ENCODE data around the gene SPATA21. TPM values are rescaled to one million over a fixed set of nuclear protein-coding genes. Genes with fewer than 3 reads are reported as not detected.

Gene SPATA21
- total and polyA plus RNA-seq, 8 donors, result 0.14 to 0.46 (median 0.25) TPM; not detected in 2

- peak overlapping the region in 1 of 2 donors; percentile 41 for H3K27ac ChIP-seq
- intact Hi-C loops (cut with DNase I), result no loop called here
- TF ChIP-seq, protein P1, sequence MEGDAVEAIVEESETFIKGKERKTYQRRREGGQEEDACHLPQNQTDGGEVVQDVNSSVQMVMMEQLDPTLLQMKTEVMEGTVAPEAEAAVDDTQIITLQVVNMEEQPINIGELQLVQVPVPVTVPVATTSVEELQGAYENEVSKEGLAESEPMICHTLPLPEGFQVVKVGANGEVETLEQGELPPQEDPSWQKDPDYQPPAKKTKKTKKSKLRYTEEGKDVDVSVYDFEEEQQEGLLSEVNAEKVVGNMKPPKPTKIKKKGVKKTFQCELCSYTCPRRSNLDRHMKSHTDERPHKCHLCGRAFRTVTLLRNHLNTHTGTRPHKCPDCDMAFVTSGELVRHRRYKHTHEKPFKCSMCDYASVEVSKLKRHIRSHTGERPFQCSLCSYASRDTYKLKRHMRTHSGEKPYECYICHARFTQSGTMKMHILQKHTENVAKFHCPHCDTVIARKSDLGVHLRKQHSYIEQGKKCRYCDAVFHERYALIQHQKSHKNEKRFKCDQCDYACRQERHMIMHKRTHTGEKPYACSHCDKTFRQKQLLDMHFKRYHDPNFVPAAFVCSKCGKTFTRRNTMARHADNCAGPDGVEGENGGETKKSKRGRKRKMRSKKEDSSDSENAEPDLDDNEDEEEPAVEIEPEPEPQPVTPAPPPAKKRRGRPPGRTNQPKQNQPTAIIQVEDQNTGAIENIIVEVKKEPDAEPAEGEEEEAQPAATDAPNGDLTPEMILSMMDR (IDR thresholded peaks at IDR 0.05), result no peak
Observed at GRCh38 chr1:16438924-16439323, 1.7 kb upstream of the SPATA21 start.

GRCh38 chr1:16438516-16438915 is 1.3 kb upstream of the SPATA21 start:
- no peak overlapping the region for H3K27ac ChIP-seq
- no peak overlapping the region for H3K4me3 ChIP-seq
- H3K4me1 ChIP-seq, result peaks cover 13 to 34% of the 10 kb centered on the region in 2 donors
- intact Hi-C loops (cut with DNase I), result no loop called here
- H3K9me3 ChIP-seq, result no peaks in the 10 kb centered on the region
- TF ChIP-seq, protein P1 (IDR thresholded peaks at IDR 0.05), result no peak
- H3K27me3 ChIP-seq, result no peaks in the 10 kb centered on the region
- DNase-seq, result no peak
- H3K36me3 ChIP-seq, result peaks cover 0 to 3% of the 10 kb centered on the region in 2 donors
- no peak for ATAC-seq

More at GRCh38 chr1:16438924-16439323, 1.7 kb upstream of the SPATA21 start:
- H3K4me1 ChIP-seq, result peaks cover 13 to 38% of the 10 kb centered on the region in 2 donors
- no peaks in the 10 kb centered on the region for H3K9me3 ChIP-seq
- ATAC-seq, result no peak
- no peak overlapping the region for H3K4me3 ChIP-seq
- no peaks in the 10 kb centered on the region for H3K27me3 ChIP-seq
- no peak for DNase-seq
- peaks cover 0 to 7% of the 10 kb centered on the region in 2 donors for H3K36me3 ChIP-seq

DNA sequence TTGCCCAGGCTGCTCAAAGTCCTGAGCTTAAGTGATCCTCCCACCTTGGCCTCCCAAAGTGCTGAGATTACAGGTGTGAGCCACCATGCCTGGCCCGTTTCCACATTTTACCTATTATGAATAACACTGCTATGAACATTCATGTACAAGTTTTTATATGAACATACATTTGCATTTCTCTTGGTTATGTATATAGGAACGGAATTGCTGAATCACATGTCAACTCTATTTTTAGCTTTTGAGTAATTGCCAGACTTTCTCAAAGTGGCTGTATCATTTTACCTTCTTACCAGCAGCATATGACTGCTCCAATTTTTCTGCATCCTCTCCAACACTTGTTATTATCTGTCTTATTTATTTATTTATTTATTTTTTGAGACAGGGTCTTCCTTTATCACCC is 2.7 kb downstream of the SPATA21 start:
- Histone ChIP-seq H3K4me1 (no peaks in the 10 kb centered on the region), H3K27ac (no peak overlapping the region), H3K4me3 (no peak overlapping the region), H3K9me3 (no peaks in the 10 kb centered on the region), H3K27me3 (no peaks in the 10 kb centered on the region), H3K36me3 (no peaks in the 10 kb centered on the region)
- TF ChIP-seq, protein P1 (IDR thresholded peaks at IDR 0.05), result no peak
- ATAC-seq (no peak), DNase-seq (no peak)
- intact Hi-C loops (cut with DNase I), result no loop called here

GRCh38 chr1:16434007-16434406 is 3.2 kb downstream of the SPATA21 start:
- ATAC-seq, result no peak
- H3K4me1 ChIP-seq, result no peaks in the 10 kb centered on the region
- no peaks in the 10 kb centered on the region for H3K36me3 ChIP-seq
- H3K4me3 ChIP-seq, result no peak overlapping the region
- DNase-seq, result no peak
- H3K27ac ChIP-seq, result no peak overlapping the region
- no peaks in the 10 kb centered on the region for H3K27me3 ChIP-seq
- TF ChIP-seq, protein P1 (IDR thresholded peaks at IDR 0.05), result no peak
- intact Hi-C loops (cut with DNase I), result no loop called here
- H3K9me3 ChIP-seq, result no peaks in the 10 kb centered on the region

DNA sequence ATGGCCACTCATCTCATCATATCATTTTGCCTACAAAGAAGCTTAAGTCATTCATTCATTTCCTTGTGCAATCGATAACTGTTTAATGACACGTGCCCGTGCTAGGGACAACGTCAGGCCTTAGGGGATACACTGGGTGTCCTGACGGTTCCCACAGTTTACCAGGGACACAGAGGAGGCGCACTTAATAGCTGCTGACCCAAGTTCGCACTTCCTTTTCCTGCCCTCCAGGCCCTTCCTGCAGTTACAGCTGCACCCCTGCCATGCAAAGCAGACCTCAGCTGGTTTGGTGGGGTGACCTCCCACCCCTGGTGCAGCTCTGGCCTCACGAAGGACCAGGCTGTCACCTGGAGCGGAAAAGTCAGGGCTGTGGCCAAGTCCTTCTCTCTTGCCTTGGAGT is 4.2 kb downstream of the SPATA21 start:
- Histone ChIP-seq H3K9me3 (no peaks in the 10 kb centered on the region), H3K4me3 (no peak overlapping the region), H3K36me3 (no peaks in the 10 kb centered on the region), H3K27me3 (no peaks in the 10 kb centered on the region), H3K27ac (no peak overlapping the region), H3K4me1 (no peaks in the 10 kb centered on the region)
- DNase-seq, result no peak
- no peak for ATAC-seq
- intact Hi-C loops (cut with DNase I), result no loop called here
- TF ChIP-seq, protein P1 (IDR thresholded peaks at IDR 0.05), result no peak
